NCI-H2227 (cell line): ENCODE results near the gene USF1.
"Not testable (repeated sequence)": the region's sequence is repeated elsewhere in the genome, so short reads cannot be mapped to it uniquely, and the experiment has no call there.

Experiments used
- DNase-seq: peaks from one replicate; lab custom pipeline; 2025; ENCODE audit not compliant: unreplicated experiment; lab: John Stamatoyannopoulos, UW

The USF1 gene

GRCh38 chr1:161048949-161049722 lies 3.4 kb upstream of the USF1 start:
- DNase-seq = no peak

- DNase-seq = no peak
Measured at GRCh38 chr1:161047436-161048420, 2.0 kb upstream of the USF1 start.

GRCh38 chr1:161046605-161047228 lies 940 bp upstream of the USF1 start:
- no peak for DNase-seq

- peak; percentile 75 for DNase-seq
Measured at GRCh38 chr1:161044908-161045735, 655 bp downstream of the USF1 start.

- no peak for DNase-seq
Measured at GRCh38 chr1:161044535-161044907, 1.3 kb downstream of the USF1 start.

GRCh38 chr1:161039546-161039945 lies 6.2 kb downstream of the USF1 start:
- no peak for DNase-seq

GRCh38 chr1:161039154-161039545 lies 6.6 kb downstream of the USF1 start:
- no peak for DNase-seq

- DNase-seq = peak; percentile 85
Measured at GRCh38 chr1:161038523-161039153, 7.1 kb downstream of the USF1 start, which contains the start of gene TSTD1. TSS of gene TSTD1 (minus strand) at chr1:161038964. CDS start at chr1:161038889, 75 bp downstream.

- DNase-seq = peak; percentile 59
Measured at GRCh38 chr1:161037661-161038522, 7.9 kb downstream of the USF1 start.

- no peak for DNase-seq
Measured at GRCh38 chr1:161033751-161034150, 12.0 kb downstream of the USF1 start.

GRCh38 chr1:161032409-161032808 lies 13.4 kb downstream of the USF1 start:
- DNase-seq = no peak

GRCh38 chr1:161031874-161032273 lies 13.9 kb downstream of the USF1 start:
- no peak for DNase-seq

GRCh38 chr1:161029466-161029865 lies 16.3 kb downstream of the USF1 start:
- not testable (repeated sequence) for DNase-seq

GRCh38 chr1:161026954-161027353 lies 18.8 kb downstream of the USF1 start:
- not testable (repeated sequence) for DNase-seq

GRCh38 chr1:161022432-161022831 lies 23.3 kb downstream of the USF1 start:
- not testable (repeated sequence) for DNase-seq

GRCh38 chr1:161021970-161022353 lies 23.8 kb downstream of the USF1 start:
- DNase-seq = no peak

- DNase-seq = peak; percentile 91
Measured at GRCh38 chr1:161021165-161021969, 24.4 kb downstream of the USF1 start.

GRCh38 chr1:161020509-161021164 lies 25.1 kb downstream of the USF1 start, which contains the start of gene F11R:
TSS of gene F11R (minus strand) at chr1:161021152. CDS start at chr1:161021073, 79 bp downstream.
- DNase-seq = peak; percentile 60
